GM23338 (cell line): ENCODE results near the gene DHRS12. TPM values are rescaled to one million over a fixed set of nuclear protein-coding genes. Genes with fewer than 3 reads are reported as not detected.
A peak's percentile ranks its signal among the peaks of the same experiment; 100 is the strongest.

Source experiments
- ATAC-seq: fragments of 200-7000 bp; cut with Tn5 transposase; 3 replicates; pipeline ENCODE4 v1.9.1; 2020
- DNase-seq: peaks from one replicate; pipeline ENCODE4 v3.0.0-alpha.2; 2015; ENCODE audit warnings: low spot score
- H2AFZ ChIP-seq: fragments of 200-600 bp; sonication (generic); 2 replicates; pipeline ENCODE4 v1.8.0; 2016; ENCODE audit warnings: antibody characterized with exemption, mild to moderate bottlenecking, moderate library complexity
- H3F3A ChIP-seq: fragments of 200-600 bp; sonication (generic); replicated peaks from 2 replicates; pipeline ENCODE4 v1.8.0; 2017; ENCODE audit warnings: antibody characterized with exemption, mixed run types, low read depth
- H3K27ac ChIP-seq: fragments of 200-600 bp; sonication (generic); 2 replicates; pipeline ENCODE4 v1.6.1; 2016; ENCODE audit warnings: low read depth
- H3K27me3 ChIP-seq: fragments of 200-600 bp; sonication (generic); 2 replicates; pipeline ENCODE4 v1.8.0; 2016; ENCODE audit warnings: mild to moderate bottlenecking, mixed run types, moderate library complexity; ENCODE audit not compliant: insufficient read depth
- H3K36me3 ChIP-seq: fragments of 200-600 bp; sonication (generic); 2 replicates; pipeline ENCODE4 v1.8.0; 2016; ENCODE audit warnings: mild to moderate bottlenecking; ENCODE audit not compliant: insufficient read depth
- H3K4me1 ChIP-seq: fragments of 200-600 bp; sonication (generic); 2 replicates; pipeline ENCODE4 v1.8.0; 2016; ENCODE audit warnings: mild to moderate bottlenecking, moderate library complexity; ENCODE audit not compliant: insufficient read depth
- H3K4me2 ChIP-seq: fragments of 200-600 bp; sonication (generic); 2 replicates; pipeline ENCODE4 v1.7.1; 2017; ENCODE audit warnings: mixed run types
- H3K4me3 ChIP-seq: fragments of 200-600 bp; sonication (generic); 2 replicates; pipeline ENCODE4 v1.6.1; 2016; ENCODE audit warnings: mixed run types
- H3K79me2 ChIP-seq: fragments of 200-600 bp; sonication (generic); replicated peaks from 2 replicates; pipeline ENCODE4 v1.8.0; 2017; ENCODE audit warnings: mild to moderate bottlenecking; ENCODE audit not compliant: insufficient read depth
- H3K9me2 ChIP-seq: fragments of 200-600 bp; sonication (generic); 2 replicates; pipeline ENCODE4 v1.8.0; 2017; ENCODE audit not compliant: insufficient read depth
- H4K20me1 ChIP-seq: fragments of 200-600 bp; sonication (generic); replicated peaks from 2 replicates; pipeline ENCODE4 v1.8.0; 2017; ENCODE audit warnings: mild to moderate bottlenecking; ENCODE audit not compliant: insufficient read depth
- H3K27ac Mint-ChIP-seq: 2 replicates; pipeline ENCODE4 v1.8.0; 2020; ENCODE audit warnings: inconsistent platforms, mild to moderate bottlenecking, moderate library complexity, mixed read lengths
- H3K27me3 Mint-ChIP-seq: 3 replicates; pipeline ENCODE4 v1.8.0; 2022; ENCODE audit warnings: low read depth, mild to moderate bottlenecking, moderate library complexity, mixed read lengths, inconsistent platforms; ENCODE audit not compliant: insufficient read depth, poor library complexity
- H3K36me3 Mint-ChIP-seq: 3 replicates; pipeline ENCODE4 v1.8.0; 2021; ENCODE audit warnings: low read depth, mild to moderate bottlenecking, inconsistent platforms, moderate library complexity, mixed read lengths
- H3K4me1 Mint-ChIP-seq: 3 replicates; pipeline ENCODE4 v1.8.0; 2020; ENCODE audit warnings: mild to moderate bottlenecking, inconsistent platforms, mixed read lengths
- H3K4me3 Mint-ChIP-seq: 3 replicates; pipeline ENCODE4 v1.8.0; 2021; ENCODE audit warnings: moderate library complexity, mild to moderate bottlenecking, inconsistent platforms, mixed read lengths
- H3K9me3 Mint-ChIP-seq: 3 replicates; pipeline ENCODE4 v1.8.0; 2020; ENCODE audit warnings: moderate library complexity, mild to moderate bottlenecking, inconsistent platforms, mixed read lengths
- CREB1 ChIP-seq: fragments of 250-450 bp; sonication (Bioruptor Pico); IDR thresholded peaks from 2 replicates; pipeline ENCODE4 v1.5.0; 2020; ENCODE audit warnings: low read depth, mild to moderate bottlenecking, moderate library complexity
- CTCF ChIP-seq, 2 experiments: fragments of 200-600 bp in 1 of 2; sonication (generic) in 1 of 2; conservative IDR thresholded peaks; 2 replicates each; pipeline versions ENCODE4 v1.5.1 to v1.6.1; 2016 to 2017; ENCODE audit warnings: antibody characterized with exemption in 2 of 2, low read depth in 2 of 2, mild to moderate bottlenecking in 2 of 2, moderate library complexity in 1 of 2
- EZH2 ChIP-seq: fragments of 200-600 bp; sonication (generic); IDR thresholded peaks from one replicate; pipeline ENCODE4 v1.8.0; 2017; ENCODE audit warnings: antibody characterized with exemption, mild to moderate bottlenecking, low read depth; ENCODE audit not compliant: unreplicated experiment
- EZH2phosphoT487 ChIP-seq: fragments of 200-600 bp; sonication (generic); IDR thresholded peaks from one replicate; pipeline ENCODE4 v1.8.1; 2018; ENCODE audit warnings: antibody characterized with exemption; ENCODE audit not compliant: unreplicated experiment
- JUNB ChIP-seq: IDR thresholded peaks from one replicate; pipeline ENCODE4 v1.6.1; 2016; ENCODE audit warnings: antibody characterized with exemption; ENCODE audit not compliant: unreplicated experiment
- NANOG ChIP-seq: IDR thresholded peaks from 2 replicates; pipeline ENCODE4 v1.6.1; 2016; ENCODE audit warnings: antibody characterized with exemption, borderline replicate concordance
- STAT1 ChIP-seq: IDR thresholded peaks from one replicate; pipeline ENCODE4 v1.6.1; 2016; ENCODE audit warnings: antibody characterized with exemption; ENCODE audit not compliant: unreplicated experiment
- ZNF114 ChIP-seq: fragments of 250-450 bp; sonication (Bioruptor Pico); IDR thresholded peaks from 2 replicates; pipeline ENCODE4 v1.5.0; 2020; ENCODE audit warnings: mild to moderate bottlenecking, moderate library complexity
- ZNF331 ChIP-seq: fragments of 250-450 bp; sonication (Bioruptor Pico); IDR thresholded peaks from 2 replicates; pipeline ENCODE4 v1.5.0; 2020; ENCODE audit warnings: low read depth, mild to moderate bottlenecking, moderate library complexity
- polyA plus RNA-seq: library from polyadenylated mRNA; unstranded; fragments of >200 nt; fragmentation: Nextera tagmentation; extraction: Ambion mirVana; gene quantifications from 2 replicates; pipeline ENCODE4 v1.2.1, GENCODE V29; 2016
- total RNA-seq: library from RNA; depleted of rRNA; stranded (reverse); fragments of >200 nt; shearing (Covaris generic); gene quantifications from 2 replicates; pipeline ENCODE4 v1.2.3, GENCODE V29; 2014

DHRS12 gene
- total and polyA plus RNA-seq, 2 experiments from 2014 or later: 4.6 to 12.2 TPM

GRCh38 chr13:51799261-51799660 lies 4.7 kb downstream of the DHRS12 start:
- 0 out of 2 replicates have a peak, but pooled peaks cover under 1% of the 10 kb centered on the region for H3K79me2 ChIP-seq
- H4K20me1 ChIP-seq: no peaks in the 10 kb centered on the region
- peaks cover 60% of the 10 kb centered on the region for H3K4me1 Mint-ChIP-seq
- ATAC-seq (no peak), DNase-seq (no peak)
- H3F3A ChIP-seq: no peaks in the 10 kb centered on the region; the same call in 1 of the 2 replicates
- no peak overlapping the region for H2AFZ ChIP-seq
- no peaks in the 10 kb centered on the region for H3K9me2 ChIP-seq
- H3K4me3 Mint-ChIP-seq: no peak overlapping the region
- no peaks in the 10 kb centered on the region for H3K9me3 Mint-ChIP-seq
- no peak overlapping the region for H3K4me3 ChIP-seq
- H3K27ac Mint-ChIP-seq: no peak overlapping the region
- TF ChIP-seq CTCF (conservative IDR thresholded peaks at IDR 0.05; ENCODE audit: low read depth in 2 of 2): no peak
- no peak for TF ChIP-seq STAT1
- no peak for TF ChIP-seq NANOG
- no peak for TF ChIP-seq CREB1 (CRISPR knock-in tag)
- TF ChIP-seq EZH2: no peak
- no peak for TF ChIP-seq EZH2phosphoT487
- no peak for TF ChIP-seq JUNB
- TF ChIP-seq ZNF114: no peak
- TF ChIP-seq ZNF331 (CRISPR knock-in tag): no peak
- no peak overlapping the region for H3K27ac ChIP-seq
- no peaks in the 10 kb centered on the region for H3K36me3 ChIP-seq
- H3K36me3 Mint-ChIP-seq: no peaks in the 10 kb centered on the region; the same call in 2 of the 3 replicates
- no peak overlapping the region for H3K4me2 ChIP-seq
- peaks cover 9% of the 10 kb centered on the region for H3K27me3 Mint-ChIP-seq
- peaks cover 40% of the 10 kb centered on the region for H3K4me1 ChIP-seq
- no peaks in the 10 kb centered on the region for H3K27me3 ChIP-seq

GRCh38 chr13:51797664-51798488 lies 6.1 kb downstream of the DHRS12 start:
- Histone ChIP-seq H3K79me2 (no peaks in the 10 kb centered on the region), H4K20me1 (no peaks in the 10 kb centered on the region), H3K4me1 (peaks cover 33% of the 10 kb centered on the region), H3K36me3 (no peaks in the 10 kb centered on the region), H3K27me3 (no peaks in the 10 kb centered on the region), H3F3A (no peaks in the 10 kb centered on the region), H2AFZ (no peak overlapping the region), H3K4me3 (no peak overlapping the region), H3K27ac (no peak overlapping the region), H3K4me2 (0 out of 2 replicates have a peak overlapping the region, but pooled peaks have one; percentile 40), H3K9me2 (no peaks in the 10 kb centered on the region)
- peak; percentile 87 for DNase-seq
- no peak for TF ChIP-seq NANOG
- peak; percentile 65 to 86 for TF ChIP-seq CTCF (conservative IDR thresholded peaks at IDR 0.05; ENCODE audit: low read depth in 2 of 2)
- peak; percentile 82 for ATAC-seq
- no peak overlapping the region for H3K27ac Mint-ChIP-seq
- H3K9me3 Mint-ChIP-seq: no peaks in the 10 kb centered on the region
- H3K27me3 Mint-ChIP-seq: peaks cover 8% of the 10 kb centered on the region
- no peak overlapping the region for H3K4me3 Mint-ChIP-seq
- no peaks in the 10 kb centered on the region; the same call in 1 of the 3 replicates for H3K36me3 Mint-ChIP-seq
- H3K4me1 Mint-ChIP-seq: peaks cover 55% of the 10 kb centered on the region
